ENCODE data around the gene OR4C15. TPM values are rescaled to one million over a fixed set of nuclear protein-coding genes. Genes with fewer than 3 reads are reported as not detected.

The OR4C15 gene
- total RNA-seq = not detected

GRCh38 chr11:55554169-55554568 is at the start of gene OR4C15:
OR4C15 (plus strand) TSS chr11:55554469; CDS start chr11:55554469, 0 bp downstream.
- DNase-seq = no peak

- DNase-seq = no peak
These were observed 17.6 kb downstream of the OR4C15 start, which contains the start of gene OR4C16 for GRCh38 chr11:55571828-55572227. OR4C16 (plus strand) TSS chr11:55572128; CDS start chr11:55572128, 0 bp downstream.

- DNase-seq = no peak
These were observed 18.3 kb downstream of the OR4C15 start for GRCh38 chr11:55572548-55572947.
